A673 (cell line): ENCODE measurements around the gene RASGEF1C.

ENCODE experiments used
- EZH2 ChIP-seq: fragments of 200-600 bp; sonication (generic); IDR thresholded peaks from 2 replicates; pipeline ENCODE4 v1.6.1; 2017; ENCODE audit warnings: borderline replicate concordance, low read depth, mild to moderate bottlenecking, mixed read lengths, antibody characterized with exemption, low read length; ENCODE audit not compliant: poor library complexity, severe bottlenecking
- TF ChIP-seq, protein P1 (sequence below): fragments of 300-800, 200-600 bp; sonication (generic); conservative IDR thresholded peaks from 2 replicates; pipeline ENCODE4 v1.5.1; 2017; ENCODE audit warnings: low read depth, mild to moderate bottlenecking, antibody characterized with exemption, low read length, moderate library complexity, mixed read lengths

DNA sequence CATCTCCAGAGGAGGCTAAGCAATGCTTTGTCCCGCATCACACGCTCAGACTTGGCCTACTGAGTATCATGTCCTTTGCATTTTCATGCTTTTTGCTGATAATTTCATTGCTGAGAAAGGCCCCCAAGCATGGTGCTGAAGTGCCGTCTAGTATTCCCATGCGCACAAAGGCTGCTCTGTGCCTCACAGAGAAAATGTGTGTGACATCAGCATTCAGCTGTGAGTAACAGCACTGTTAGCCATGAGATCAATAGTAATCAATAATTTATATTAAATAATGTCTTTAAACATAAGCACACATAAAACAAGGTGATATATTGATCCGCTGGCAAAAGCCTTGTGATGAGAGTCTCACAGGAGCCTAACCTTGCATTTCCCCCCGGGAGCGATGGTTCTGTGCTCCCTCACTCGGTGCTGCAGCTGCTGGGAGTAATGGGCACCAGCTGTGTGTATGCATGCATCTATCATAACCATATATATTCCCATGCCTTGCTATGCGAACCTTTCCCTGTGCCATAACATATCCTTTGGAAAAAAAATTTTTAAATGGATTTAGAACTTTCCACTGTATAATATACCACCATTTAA is 87.1 kb downstream of the RASGEF1C start:
- TF ChIP-seq, protein P1, sequence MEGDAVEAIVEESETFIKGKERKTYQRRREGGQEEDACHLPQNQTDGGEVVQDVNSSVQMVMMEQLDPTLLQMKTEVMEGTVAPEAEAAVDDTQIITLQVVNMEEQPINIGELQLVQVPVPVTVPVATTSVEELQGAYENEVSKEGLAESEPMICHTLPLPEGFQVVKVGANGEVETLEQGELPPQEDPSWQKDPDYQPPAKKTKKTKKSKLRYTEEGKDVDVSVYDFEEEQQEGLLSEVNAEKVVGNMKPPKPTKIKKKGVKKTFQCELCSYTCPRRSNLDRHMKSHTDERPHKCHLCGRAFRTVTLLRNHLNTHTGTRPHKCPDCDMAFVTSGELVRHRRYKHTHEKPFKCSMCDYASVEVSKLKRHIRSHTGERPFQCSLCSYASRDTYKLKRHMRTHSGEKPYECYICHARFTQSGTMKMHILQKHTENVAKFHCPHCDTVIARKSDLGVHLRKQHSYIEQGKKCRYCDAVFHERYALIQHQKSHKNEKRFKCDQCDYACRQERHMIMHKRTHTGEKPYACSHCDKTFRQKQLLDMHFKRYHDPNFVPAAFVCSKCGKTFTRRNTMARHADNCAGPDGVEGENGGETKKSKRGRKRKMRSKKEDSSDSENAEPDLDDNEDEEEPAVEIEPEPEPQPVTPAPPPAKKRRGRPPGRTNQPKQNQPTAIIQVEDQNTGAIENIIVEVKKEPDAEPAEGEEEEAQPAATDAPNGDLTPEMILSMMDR: no peak
- no peak for TF ChIP-seq EZH2
